Testis (tissue), 3 donors: ENCODE data around the gene PRR5. TPM values are rescaled to one million over a fixed set of nuclear protein-coding genes. Genes with fewer than 3 reads are reported as not detected.

Experiments
- DNase-seq: peaks from one replicate; pipeline ENCODE4 v3.0.0-alpha.2; 2019
- H3K27ac ChIP-seq, 2 donors: fragments of 200-600 bp; sonication (generic); one replicate each; pipeline ENCODE4 v1.5.1; 2019
- H3K27me3 ChIP-seq: fragments of 200-600 bp; sonication (generic); one replicate; pipeline ENCODE4 v1.5.1; 2019
- H3K36me3 ChIP-seq: fragments of 200-600 bp; sonication (generic); one replicate; pipeline ENCODE4 v1.5.1; 2017; ENCODE audit warnings: low read depth; ENCODE audit errors: missing control alignments
- H3K4me1 ChIP-seq: fragments of 200-600 bp; sonication (generic); one replicate; pipeline ENCODE4 v1.5.1; 2019
- H3K4me3 ChIP-seq, 2 donors: fragments of 200-600 bp; sonication (generic); one replicate each; pipeline ENCODE4 v1.5.1; 2017 to 2019
- H3K9me3 ChIP-seq: fragments of 200-600 bp; sonication (generic); one replicate; pipeline ENCODE4 v1.5.1; 2017
- CTCF ChIP-seq, 3 experiments: fragments of 450-650 bp in 2 of 3; fragments of 200-600 bp in 1 of 3; sonication (generic) in 1 of 3; IDR thresholded peaks; one replicate each; pipeline ENCODE4 v1.5.1; 2016 to 2019; ENCODE audit warnings: antibody characterized with exemption in 3 of 3, mild to moderate bottlenecking in 2 of 3, moderate library complexity in 1 of 3
- POLR2A ChIP-seq: fragments of 450-650 bp; IDR thresholded peaks from one replicate; pipeline ENCODE4 v1.6.1; 2017; ENCODE audit warnings: antibody characterized with exemption, mild to moderate bottlenecking, moderate library complexity
- WGBS, 2 donors: methylation state at CpG; one replicate each; pipeline ENCODE4 v1.1.5; 2018; 5-methylcytosine and 5-hydroxymethylcytosine counted together
- intact Hi-C: fragments of 100-400 bp; cut with DNase I; formaldehyde crosslinking; loops from one replicate; pipeline ENCODE4 v1.15.1; 2023; ENCODE audit warnings: low total_unique reads
- polyA plus RNA-seq: library from polyadenylated mRNA; stranded (reverse); fragments of 350-450 nt; fragmentation: Illumina TruSeq; extraction: RNeasy Lipid Tissue Mini Kit (QIAGEN cat#74804); gene quantifications from one replicate; pipeline ENCODE4 v1.2.3, GENCODE V29; 2014; ENCODE audit warnings: low read depth, low replicate concordance; ENCODE audit not compliant: insufficient read depth
- total RNA-seq, 2 donors: library from RNA; depleted of rRNA; stranded (reverse); fragments of >200 nt; gene quantifications; one replicate each; pipeline ENCODE4 v1.2.3, GENCODE V29; 2016

PRR5 gene
- total and polyA plus RNA-seq, 3 donors from 2014 or later = 20.2 to 50.4 (median 38.4) TPM

GRCh38 chr22:44706488-44706887, 4.5 kb downstream of the PRR5 start:
- no peak overlapping the region for H3K4me3 ChIP-seq
- H3K27me3 ChIP-seq = no peaks in the 10 kb centered on the region
- intact Hi-C loops = no loop called here
- no peaks in the 10 kb centered on the region for H3K9me3 ChIP-seq
- TF ChIP-seq CTCF (IDR thresholded peaks at IDR 0.05) (no peak), POLR2A (no peak)
- H3K4me1 ChIP-seq = no peaks in the 10 kb centered on the region
- H3K36me3 ChIP-seq = no peaks in the 10 kb centered on the region
- whole genome bisulfite sequencing, 2 donors = 77 to 78% methylated on average over 7 of the region's 8 CpGs
- DNase-seq = no peak
- no peak overlapping the region for H3K27ac ChIP-seq

- no peaks in the 10 kb centered on the region for H3K27me3 ChIP-seq
Observed at GRCh38 chr22:44707178-44707577, 5.2 kb downstream of the PRR5 start.

GRCh38 chr22:44707752-44708151, 5.7 kb downstream of the PRR5 start:
- intact Hi-C loops = no loop called here
- no peak overlapping the region for H3K27ac ChIP-seq
- TF ChIP-seq POLR2A (no peak), CTCF (IDR thresholded peaks at IDR 0.05) (no peak)
- no peak for DNase-seq
- H3K4me1 ChIP-seq = no peaks in the 10 kb centered on the region
- 93% methylated on average over 11 of the region's 11 CpGs for WGBS, 2 donors
- no peaks in the 10 kb centered on the region for H3K27me3 ChIP-seq
- no peak overlapping the region for H3K4me3 ChIP-seq
- no peaks in the 10 kb centered on the region for H3K36me3 ChIP-seq
- no peaks in the 10 kb centered on the region for H3K9me3 ChIP-seq

More at GRCh38 chr22:44707178-44707577, 5.2 kb downstream of the PRR5 start:
- TF ChIP-seq POLR2A (no peak), CTCF (IDR thresholded peaks at IDR 0.05) (no peak)
- H3K4me1 ChIP-seq = no peaks in the 10 kb centered on the region
- intact Hi-C loops = no loop called here
- H3K36me3 ChIP-seq = no peaks in the 10 kb centered on the region
- H3K27ac ChIP-seq = no peak overlapping the region
- 91 to 94% methylated on average over 2 to 10 of the region's 10 CpGs for WGBS, 2 donors
- DNase-seq = no peak
- H3K9me3 ChIP-seq = no peaks in the 10 kb centered on the region
- no peak overlapping the region for H3K4me3 ChIP-seq

- 73 to 89% methylated on average over 11 to 12 of the region's 12 CpGs for WGBS, 2 donors
- Histone ChIP-seq H3K27me3 (no peaks in the 10 kb centered on the region), H3K4me3 (no peak overlapping the region), H3K36me3 (no peaks in the 10 kb centered on the region), H3K9me3 (no peaks in the 10 kb centered on the region), H3K27ac (no peak overlapping the region), H3K4me1 (no peaks in the 10 kb centered on the region)
- intact Hi-C loops = no loop called here
- no peak for TF ChIP-seq CTCF (IDR thresholded peaks at IDR 0.05)
- no peak for TF ChIP-seq POLR2A
- DNase-seq = no peak
Observed at GRCh38 chr22:44709881-44710392, 7.9 kb downstream of the PRR5 start.

GRCh38 chr22:44710474-44711240, 8.7 kb downstream of the PRR5 start:
- DNase-seq = no peak
- Histone ChIP-seq H3K36me3 (no peaks in the 10 kb centered on the region), H3K27ac (no peak overlapping the region), H3K4me1 (no peaks in the 10 kb centered on the region), H3K4me3 (no peak overlapping the region), H3K27me3 (no peaks in the 10 kb centered on the region), H3K9me3 (no peaks in the 10 kb centered on the region)
- TF ChIP-seq POLR2A (no peak), CTCF (IDR thresholded peaks at IDR 0.05) (no peak)
- intact Hi-C loops = no loop called here
- WGBS, 2 donors = 81 to 89% methylated on average over 3 to 23 of the region's 23 CpGs
